ENCODE data around the gene LDHB.
"Not testable (repeated sequence)": the region's sequence is repeated elsewhere in the genome, so short reads cannot be mapped to it uniquely, and the experiment has no call there.

LDHB gene

GRCh38 chr12:21657326-21658077 is at the start of gene LDHB:
TSS of gene LDHB (minus strand) at chr12:21657842. CDS start at chr12:21654671, 3,171 bp downstream.
- DNase-seq: peak; percentile 54

GRCh38 chr12:21704847-21705246 is 47.2 kb upstream of the LDHB start:
- no peak for DNase-seq

GRCh38 chr12:21699851-21700250 is 42.2 kb upstream of the LDHB start:
- DNase-seq: no peak

GRCh38 chr12:21697904-21698630 is 40.4 kb upstream of the LDHB start:
- DNase-seq: no peak

- DNase-seq: no peak
Measured at GRCh38 chr12:21696625-21697024, 39.0 kb upstream of the LDHB start.

GRCh38 chr12:21695986-21696385 is 38.3 kb upstream of the LDHB start:
- DNase-seq: no peak

- DNase-seq: no peak
Measured at GRCh38 chr12:21694660-21695059, 37.0 kb upstream of the LDHB start.

DNA sequence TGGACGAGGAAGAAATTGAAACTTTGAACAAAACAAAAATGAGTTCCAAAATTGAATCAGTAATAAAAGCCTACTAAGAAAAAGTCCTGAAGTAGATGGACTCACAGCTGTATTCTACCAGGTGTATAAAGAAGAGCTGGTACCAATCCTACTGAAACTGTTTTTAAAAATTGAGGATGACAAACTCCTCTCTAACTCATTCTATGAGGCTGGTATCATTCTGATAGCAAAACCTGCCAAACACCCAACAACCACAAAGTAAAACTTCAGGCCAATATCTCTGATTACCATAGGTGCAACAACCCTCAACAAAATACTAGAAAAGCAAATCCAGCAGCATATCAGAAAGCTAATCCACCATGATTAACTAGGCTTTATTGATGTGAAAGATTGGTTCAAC is 33.9 kb upstream of the LDHB start:
- no peak for DNase-seq

DNA sequence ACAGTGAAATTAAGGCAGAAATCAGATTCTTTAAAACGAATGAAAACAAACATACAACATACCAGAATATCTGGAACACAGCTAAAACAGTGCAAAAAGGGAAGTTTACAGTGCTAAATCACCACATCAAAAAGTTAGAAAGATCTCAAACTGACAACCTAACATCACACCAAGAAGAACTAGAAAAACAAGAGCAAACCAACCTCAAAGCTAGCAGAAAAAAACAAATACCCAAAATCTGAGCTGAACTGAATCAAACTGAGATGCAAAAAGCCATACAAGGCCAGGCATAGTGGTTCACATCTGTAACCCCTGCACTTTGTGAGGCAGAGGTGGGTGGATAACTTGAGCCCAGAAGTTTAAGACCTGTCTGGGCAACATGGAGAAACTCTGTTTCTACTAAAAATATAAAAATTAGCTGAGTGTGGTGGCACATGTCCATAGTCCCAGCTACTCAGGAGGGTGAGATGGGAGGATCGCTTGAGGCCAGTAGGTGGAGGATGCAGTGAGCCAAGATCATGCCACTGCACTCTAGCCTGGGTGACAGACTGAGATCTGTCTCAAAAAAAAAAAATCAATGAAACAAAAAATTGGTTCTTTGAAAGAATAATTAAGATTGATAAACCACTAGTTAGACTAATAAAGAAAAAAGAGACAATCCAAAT is 33.2 kb upstream of the LDHB start:
- DNase-seq: no peak

GRCh38 chr12:21683115-21683514 is 25.5 kb upstream of the LDHB start:
- no peak for DNase-seq

DNA sequence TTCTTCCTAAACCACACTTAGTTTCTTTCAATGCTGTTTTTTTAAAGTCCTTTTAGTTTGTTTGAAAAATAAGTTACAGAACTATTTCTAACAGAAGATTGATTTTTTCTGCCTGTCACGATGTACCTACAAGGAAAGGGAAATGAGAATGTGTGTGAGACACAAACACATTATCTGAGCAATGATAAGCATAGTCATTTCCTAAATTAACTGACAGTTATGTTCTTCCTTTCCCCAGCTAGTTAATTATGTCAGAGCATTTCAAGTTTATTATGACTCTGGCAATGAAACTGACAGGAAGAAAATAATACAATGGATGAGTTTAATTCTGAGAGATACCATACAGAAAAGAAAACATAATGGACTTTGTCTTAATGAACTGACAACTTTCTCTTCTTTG is 21.3 kb upstream of the LDHB start:
- no peak for DNase-seq

GRCh38 chr12:21677622-21678277 is 20.1 kb upstream of the LDHB start:
- no peak for DNase-seq

DNA sequence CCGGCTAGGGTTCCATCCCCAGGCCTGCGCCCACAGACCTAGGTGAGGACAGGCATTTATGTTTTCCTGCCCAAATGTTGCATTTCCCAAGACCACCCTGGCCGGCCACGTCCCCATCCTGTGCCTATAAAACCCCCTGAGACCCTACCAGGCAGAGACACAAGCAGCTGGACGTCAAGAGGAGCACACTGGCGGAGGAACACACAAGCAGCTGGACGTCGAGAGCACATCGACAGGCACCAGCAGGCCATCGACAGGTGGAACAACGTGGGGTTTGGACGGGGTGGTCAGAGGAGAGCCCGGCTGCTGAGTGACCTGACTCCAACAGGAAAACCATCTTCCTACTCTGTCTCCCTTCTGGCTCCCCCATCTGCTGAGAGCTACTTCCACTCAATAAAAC is 19.6 kb upstream of the LDHB start:
- no peak for DNase-seq

DNA sequence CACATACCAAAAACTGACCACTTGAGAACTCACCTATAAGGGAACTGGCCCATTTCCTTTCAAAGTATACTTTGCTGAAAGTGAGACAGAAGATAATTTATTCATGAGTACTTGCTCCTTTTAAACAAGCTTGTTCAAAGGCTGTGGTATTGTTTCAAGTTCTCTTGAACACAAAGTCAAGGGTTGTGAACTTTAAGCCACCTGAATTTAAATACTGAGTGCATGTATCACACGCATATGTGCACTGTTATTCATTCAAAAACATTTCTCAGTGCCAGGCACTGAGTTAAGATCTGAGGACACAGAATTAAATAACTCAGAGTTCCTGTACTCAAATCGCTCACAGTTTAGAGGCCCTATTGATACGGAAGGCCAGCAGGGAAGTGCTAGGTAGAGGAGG is 19.1 kb upstream of the LDHB start:
- DNase-seq: no peak

DNA sequence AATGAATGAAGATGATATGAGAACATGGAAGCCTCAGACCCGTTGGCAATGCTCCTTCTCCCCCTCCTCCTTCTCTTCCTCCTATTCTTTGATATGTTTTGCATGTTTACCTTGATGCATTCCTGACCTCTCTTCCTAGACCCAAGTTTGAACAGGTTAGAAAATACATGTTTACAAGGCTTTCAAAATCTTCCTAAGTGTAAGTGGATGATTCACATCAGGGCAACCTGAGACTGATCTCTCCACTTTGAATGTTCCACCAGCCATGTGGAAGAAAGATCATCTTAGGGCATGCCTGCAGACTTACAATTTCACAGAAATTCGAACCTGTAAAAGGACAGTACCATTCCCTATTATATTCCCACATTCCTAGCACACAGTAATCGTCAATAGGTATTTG is 18.0 kb upstream of the LDHB start:
- no peak for DNase-seq

DNA sequence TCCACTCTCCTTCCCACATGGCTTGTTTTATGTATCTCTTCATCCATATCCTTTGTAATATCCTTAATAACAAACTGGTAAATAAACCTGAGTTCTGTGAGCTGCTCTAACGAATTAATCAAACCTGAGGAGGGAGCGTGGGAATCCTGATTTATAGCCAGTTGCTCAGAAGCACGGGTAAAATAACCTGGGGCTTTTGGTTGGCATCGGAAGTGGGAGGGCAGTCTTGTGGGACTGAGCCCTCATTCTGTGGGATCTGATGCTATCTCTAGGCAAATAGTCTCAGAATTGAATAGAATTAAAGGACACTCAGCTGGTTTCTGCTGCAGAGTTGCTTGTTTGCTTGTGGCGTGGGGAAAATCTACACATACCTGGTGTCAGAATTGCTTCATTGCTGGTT is 17.5 kb upstream of the LDHB start:
- DNase-seq: no peak

DNA sequence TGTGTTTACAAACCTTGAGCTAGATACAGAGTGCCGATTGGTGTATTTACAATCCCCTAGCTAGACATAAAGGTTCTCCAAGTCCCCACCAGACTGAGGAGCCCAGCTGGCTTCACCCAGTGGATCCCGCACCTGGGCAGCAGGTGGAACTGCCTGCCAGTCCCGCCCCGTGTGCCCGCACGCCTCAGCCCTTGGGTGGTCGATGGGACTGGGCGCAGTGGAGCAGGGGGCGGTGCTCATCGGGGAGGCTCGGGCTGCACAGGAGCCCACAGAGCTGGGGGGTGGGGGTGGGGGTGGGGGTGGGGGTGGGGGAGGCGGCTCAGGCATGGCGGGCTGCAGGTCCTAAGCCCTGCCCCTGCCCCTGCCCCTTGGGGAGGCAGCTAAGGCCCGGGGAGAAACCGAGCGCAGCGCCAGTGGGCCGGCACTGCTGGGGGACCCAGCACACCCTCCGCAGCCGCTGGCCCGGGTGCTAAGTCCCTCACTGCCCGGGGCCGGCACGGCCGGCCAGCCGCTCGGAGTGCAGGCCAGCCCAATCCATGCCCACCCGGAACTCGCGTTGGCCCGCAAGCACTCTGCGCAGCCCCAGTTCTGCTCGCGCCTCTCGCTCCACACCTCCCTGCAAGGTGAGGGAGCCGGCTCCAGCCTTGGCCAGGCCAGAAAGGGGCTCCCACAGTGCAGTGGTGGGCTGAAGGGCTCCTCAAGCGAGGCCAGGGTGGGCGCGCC is 16.3 kb upstream of the LDHB start:
- not testable (repeated sequence) for DNase-seq

- DNase-seq: no peak
Measured at GRCh38 chr12:21672146-21672545, 14.5 kb upstream of the LDHB start.

GRCh38 chr12:21666722-21667121 is 9.1 kb upstream of the LDHB start:
- DNase-seq: no peak

- no peak for DNase-seq
Measured at GRCh38 chr12:21665816-21666215, 8.2 kb upstream of the LDHB start.

GRCh38 chr12:21662122-21662792 is 4.6 kb upstream of the LDHB start:
- no peak for DNase-seq
